GM12878 (cell line): ENCODE data around the gene PITPNC1. TPM values are rescaled to one million over a fixed set of nuclear protein-coding genes. Genes with fewer than 3 reads are reported as not detected.

Source experiments
- BCL11A ChIP-seq: IDR thresholded peaks from 2 replicates; pipeline ENCODE4 v1.6.1; 2011; ENCODE audit warnings: low read depth, low read length
- CHD2 ChIP-seq: IDR thresholded peaks from 2 replicates; pipeline ENCODE4 v1.6.1; 2011; ENCODE audit warnings: low read depth, low read length, improper control_type of control experiment, borderline replicate concordance
- CREB1 ChIP-seq: IDR thresholded peaks from 2 replicates; pipeline ENCODE4 v1.6.1; 2012; ENCODE audit warnings: low read depth, mild to moderate bottlenecking, inconsistent platforms
- E4F1 ChIP-seq: fragments of 450-650 bp; IDR thresholded peaks from 2 replicates; pipeline ENCODE4 v1.6.1; 2018; ENCODE audit warnings: borderline replicate concordance, mild to moderate bottlenecking; ENCODE audit not compliant: partially characterized antibody
- FOS ChIP-seq: IDR thresholded peaks from 3 replicates; pipeline ENCODE4 v1.6.1; 2011; ENCODE audit warnings: borderline replicate concordance; ENCODE audit not compliant: insufficient read length; ENCODE audit errors: extremely low read depth
- JUND ChIP-seq: IDR thresholded peaks from 2 replicates; pipeline ENCODE4 v1.6.1; 2012; ENCODE audit warnings: low read depth, mild to moderate bottlenecking, low read length, improper control_type of control experiment, moderate library complexity
- LARP7 ChIP-seq: fragments of 450-650 bp; IDR thresholded peaks from 2 replicates; pipeline ENCODE4 v1.6.1; 2017; ENCODE audit warnings: mild to moderate bottlenecking
- NRF1 ChIP-seq: conservative IDR thresholded peaks from 2 replicates; pipeline ENCODE4 v1.6.1; 2011; ENCODE audit warnings: mild to moderate bottlenecking, low read depth, low read length, improper control_type of control experiment
- SP1 ChIP-seq: IDR thresholded peaks from one replicate; pipeline ENCODE4 v1.6.1; 2011; ENCODE audit warnings: low read depth, low read length
- SUPT20H ChIP-seq: IDR thresholded peaks from 2 replicates; pipeline ENCODE4 v1.6.1; 2011; ENCODE audit warnings: low read depth, mild to moderate bottlenecking, low read length, moderate library complexity, borderline replicate concordance; ENCODE audit not compliant: control insufficient read depth
- TBL1XR1 ChIP-seq: IDR thresholded peaks from 2 replicates; pipeline ENCODE4 v1.6.1; 2012; ENCODE audit warnings: low read depth, low read length, improper control_type of control experiment
- YY1 ChIP-seq: IDR thresholded peaks from 2 replicates; pipeline ENCODE4 v1.6.1; 2011; ENCODE audit warnings: low read depth, mild to moderate bottlenecking, low read length
- ZBTB33 ChIP-seq: fragments of 450-650 bp; IDR thresholded peaks from 2 replicates; pipeline ENCODE4 v1.6.1; 2017; ENCODE audit warnings: mild to moderate bottlenecking
- ZBTB4 ChIP-seq: fragments of 450-650 bp; formaldehyde crosslinking; IDR thresholded peaks from 2 replicates; pipeline ENCODE4 v1.4.0; 2022; ENCODE audit warnings: mild to moderate bottlenecking, moderate library complexity
- ZNF592 ChIP-seq: fragments of 450-650 bp; IDR thresholded peaks from 2 replicates; pipeline ENCODE4 v1.6.1; 2017; ENCODE audit warnings: mild to moderate bottlenecking, moderate library complexity
- polyA plus RNA-seq, 11 experiments: library from polyadenylated mRNA; depleted of rRNA in 4 of 11; unstranded in 6 of 11; stranded (reverse) in 5 of 11; fragments of >200 nt; fragmentation: Nextera tagmentation in 4 of 11; fragmentation: Illumina TruSeq in 1 of 11; extraction: Ambion mirVana in 4 of 11; extraction: Trizol in 1 of 11; gene quantifications; 1 replicate in 1 of 11; 2 replicates in 10 of 11; pipeline versions ENCODE4 v1.2.1 to v1.2.3, GENCODE V29; 2011 to 2016; ENCODE audit warnings: inconsistent platforms in 2 of 11, missing spikeins in 2 of 11, low read depth in 1 of 11
- total RNA-seq, 4 experiments: library from RNA; depleted of rRNA in 3 of 4; stranded (reverse); fragments of >200 nt in 3 of 4; fragmentation: Illumina TruSeq in 1 of 4; extraction: Trizol in 1 of 4; gene quantifications; 2 replicates each; pipeline versions ENCODE4 v1.2.1 to v1.2.3, GENCODE V29; 2013 to 2021

Gene PITPNC1
- total and polyA plus RNA-seq, 10 of the 15 experiments (the other 5 are each of a cell fraction or from before 2014, with no cell fraction given), result 12.2 to 62.4 (median 47.3) TPM

GRCh38 chr17:67475161-67475937 lies 98.3 kb downstream of the PITPNC1 start (continued):
- no peak for TF ChIP-seq ZBTB4 (CRISPR knock-in tag)
- no peak for TF ChIP-seq BCL11A
- no peak for TF ChIP-seq FOS
- no peak for TF ChIP-seq CREB1
- peak; percentile 32 for TF ChIP-seq SP1
- TF ChIP-seq E4F1, result no peak
- TF ChIP-seq JUND, result no peak
- no peak for TF ChIP-seq NRF1
- TF ChIP-seq ZBTB33, result no peak
- TF ChIP-seq CHD2, result no peak
- TF ChIP-seq SUPT20H, result no peak
- no peak for TF ChIP-seq LARP7
- peak; percentile 88 for TF ChIP-seq YY1
- no peak for TF ChIP-seq ZNF592
- no peak for TF ChIP-seq TBL1XR1
